HL-60 (cell line): ENCODE measurements around the gene CNTN5.

Source experiments
- CTCF ChIP-seq: IDR thresholded peaks from one replicate; pipeline ENCODE4 v1.5.1; 2011; ENCODE audit warnings: low read length, control low read depth, inconsistent platforms; ENCODE audit not compliant: insufficient read depth
- POLR2AphosphoS5 ChIP-seq: IDR thresholded peaks from 2 replicates; pipeline ENCODE4 v1.6.1; 2012; ENCODE audit warnings: low read depth

- TF ChIP-seq CTCF (no peak), POLR2AphosphoS5 (no peak)
These were observed 987.7 kb downstream of the CNTN5 start for GRCh38 chr11:100008417-100008816.
